ENCODE results near the gene SLC25A23. TPM values are rescaled to one million over a fixed set of nuclear protein-coding genes. Genes with fewer than 3 reads are reported as not detected.

The SLC25A23 gene
- total RNA-seq, 1 experiment from 2014 or later, result 18.7 TPM

GRCh38 chr19:6470173-6470572 is 10.6 kb upstream of the SLC25A23 start:
- DNase-seq (ENCODE audit: low read depth, low spot score), result no peak
- no peak for ATAC-seq
- no peak for TF ChIP-seq POLR2AphosphoS5 (IDR thresholded peaks at IDR 0.05; ENCODE audit: low read depth, low read length)
- no peak for TF ChIP-seq REST (IDR thresholded peaks at IDR 0.05; ENCODE audit: insufficient read depth in 1 of 2, low read depth in 2 of 2, low read length in 1 of 2)
- no peak for TF ChIP-seq TCF7L2 (IDR thresholded peaks at IDR 0.05; ENCODE audit: low read depth, low read length)
- TF ChIP-seq CTCF (IDR thresholded peaks at IDR 0.05), result no peak
- TF ChIP-seq SIN3A (IDR thresholded peaks at IDR 0.05; ENCODE audit: borderline replicate concordance, insufficient read depth, low read depth, low read length), result no peak
- intact Hi-C loops (cut with micrococcal nuclease; ENCODE audit: unreplicated experiment), result no loop called here
- Histone ChIP-seq H3K27ac (ENCODE audit: low read length) (no peak overlapping the region), H3K9me3 (ENCODE audit: control insufficient read depth, insufficient read depth, low read depth, low read length) (no peaks in the 10 kb centered on the region), H3K4me1 (ENCODE audit: control insufficient read depth, insufficient read depth, low read length) (no peaks in the 10 kb centered on the region), H3K4me3 (ENCODE audit: low read depth in 2 of 2, low read length in 2 of 2) (no peak overlapping the region), H3K36me3 (ENCODE audit: control insufficient read depth, insufficient read depth, low read length) (no peaks in the 10 kb centered on the region), H3K27me3 (ENCODE audit: control insufficient read depth, insufficient read depth, low read length) (no peaks in the 10 kb centered on the region)
- in situ Hi-C loops (cut with HindIII; ENCODE audit: low pct_unique_long_range_greater_than_20kb, low sequenced_read_pairs), result no loop called here
- ChIA-PET CTCF (no interaction called here), POLR2A (no interaction called here)
- no TSS peak for BruUV-seq (replicated peaks)

GRCh38 chr19:6467384-6467783 is 7.8 kb upstream of the SLC25A23 start:
- BruUV-seq (replicated peaks), result no TSS peak

More at GRCh38 chr19:6467384-6467783, 7.8 kb upstream of the SLC25A23 start:
- TF ChIP-seq POLR2AphosphoS5 (IDR thresholded peaks at IDR 0.05; ENCODE audit: low read depth, low read length), result no peak
- no peak for TF ChIP-seq CTCF (IDR thresholded peaks at IDR 0.05)
- TF ChIP-seq TCF7L2 (IDR thresholded peaks at IDR 0.05; ENCODE audit: low read depth, low read length), result no peak
- no peak for TF ChIP-seq SIN3A (IDR thresholded peaks at IDR 0.05; ENCODE audit: borderline replicate concordance, insufficient read depth, low read depth, low read length)
- no peak for TF ChIP-seq REST (IDR thresholded peaks at IDR 0.05; ENCODE audit: insufficient read depth in 1 of 2, low read depth in 2 of 2, low read length in 1 of 2)
- in situ Hi-C loops (cut with HindIII; ENCODE audit: low pct_unique_long_range_greater_than_20kb, low sequenced_read_pairs) (no loop called here), intact Hi-C loops (cut with micrococcal nuclease; ENCODE audit: unreplicated experiment) (no loop called here)
- DNase-seq (ENCODE audit: low read depth, low spot score) (no peak), ATAC-seq (no peak)
- no peaks in the 10 kb centered on the region for H3K27me3 ChIP-seq (ENCODE audit: control insufficient read depth, insufficient read depth, low read length)
- ChIA-PET POLR2A (no interaction called here), CTCF (no interaction called here)
- no peak overlapping the region for H3K27ac ChIP-seq (ENCODE audit: low read length)
- H3K4me1 ChIP-seq (ENCODE audit: control insufficient read depth, insufficient read depth, low read length), result peaks cover 3% of the 10 kb centered on the region
- no peaks in the 10 kb centered on the region for H3K9me3 ChIP-seq (ENCODE audit: control insufficient read depth, insufficient read depth, low read depth, low read length)
- no peak overlapping the region for H3K4me3 ChIP-seq (ENCODE audit: low read depth in 2 of 2, low read length in 2 of 2)
- peaks cover 4% of the 10 kb centered on the region; the same call in 1 of the 2 replicates for H3K36me3 ChIP-seq (ENCODE audit: control insufficient read depth, insufficient read depth, low read length)
